GM12891 (cell line): ENCODE measurements around the gene MRPL54.
A peak's percentile ranks its signal among the peaks of the same experiment; 100 is the strongest.

ENCODE experiments used
- POLR2A ChIP-seq: IDR thresholded peaks from 2 replicates; pipeline ENCODE4 v1.6.1; 2011; ENCODE audit warnings: low read depth, low read length, control low read depth
- POLR2AphosphoS5 ChIP-seq: IDR thresholded peaks from 2 replicates; pipeline ENCODE4 v1.6.1; 2011; ENCODE audit warnings: low read depth, low read length, control low read depth
- SPI1 ChIP-seq: IDR thresholded peaks from 2 replicates; pipeline ENCODE4 v1.6.1; 2011; ENCODE audit warnings: low read depth, low read length, control low read depth

GRCh38 chr19:3762501-3763459 lies at the start of gene MRPL54:
- TF ChIP-seq POLR2AphosphoS5 (peak; percentile 93), POLR2A (peak; percentile 96), SPI1 (peak; percentile 56)
